ENCODE results near the gene SOST. TPM values are rescaled to one million over a fixed set of nuclear protein-coding genes. Genes with fewer than 3 reads are reported as not detected.

SOST gene
- total RNA-seq, 1 experiment from 2014 or later = not detected

DNA sequence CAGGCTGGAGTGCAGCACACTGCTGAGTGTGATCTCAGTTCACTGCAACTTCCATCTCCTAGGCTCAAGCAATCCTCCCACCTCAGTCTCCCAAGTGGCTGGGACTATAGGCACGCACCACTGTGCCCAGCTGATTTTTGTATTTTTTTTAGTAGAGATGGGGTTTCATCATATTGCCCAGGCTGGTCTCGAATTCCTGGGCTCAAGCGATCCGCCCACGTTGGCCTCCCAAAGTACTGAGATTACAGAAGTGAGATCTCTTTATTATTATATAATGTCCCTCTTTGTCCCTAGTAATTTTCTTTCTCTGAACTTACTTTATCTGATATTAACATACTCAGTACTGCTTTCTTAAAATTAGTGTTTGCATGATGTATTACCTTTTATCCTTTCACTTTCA is 29.9 kb upstream of the SOST start:
- Histone ChIP-seq H2BK12ac (ENCODE audit: insufficient read length, low read depth, low read length) (no peak overlapping the region), H3K79me1 (ENCODE audit: insufficient read depth, low read depth, low read length, poor library complexity, severe bottlenecking) (no peaks in the 10 kb centered on the region), H2BK5ac (ENCODE audit: insufficient read length, low read length) (no peak overlapping the region), H3K79me2 (ENCODE audit: insufficient read depth, low read length) (no peaks in the 10 kb centered on the region), H2BK120ac (ENCODE audit: low read depth, low read length, poor library complexity, severe bottlenecking) (no peak overlapping the region), H2AFZ (ENCODE audit: low read length) (no peak overlapping the region), H3K18ac (ENCODE audit: insufficient read length, low read depth, low read length) (no peak overlapping the region), H4K8ac (replicated peaks; ENCODE audit: insufficient read length, low read depth, low read length) (no peak overlapping the region), H3K4me1 (ENCODE audit: insufficient read depth, low read length) (peaks cover 2% of the 10 kb centered on the region; the same call in 1 of the 2 replicates), H3K4me2 (ENCODE audit: insufficient read depth, insufficient read length, low read length) (no peak overlapping the region), H4K5ac (ENCODE audit: insufficient read length, low read depth, low read length) (no peak overlapping the region), H3K14ac (ENCODE audit: insufficient read depth, low read length) (no peak overlapping the region), H3K27me3 (ENCODE audit: insufficient read depth, low read length) (no peaks in the 10 kb centered on the region), H3K9me3 (ENCODE audit: control insufficient read depth, low read depth, low read length) (no peaks in the 10 kb centered on the region), H3K23me2 (ENCODE audit: insufficient read length, low read depth, low read length, poor library complexity, severe bottlenecking) (no peaks in the 10 kb centered on the region), H3K4ac (ENCODE audit: low read depth, low read length) (no peak overlapping the region), H2BK15ac (ENCODE audit: low read depth, low read length) (no peak overlapping the region), H2AK5ac (ENCODE audit: insufficient read length, low read length) (no peak overlapping the region), H3K9ac (ENCODE audit: extremely low read depth, insufficient read length, low read length) (no peak overlapping the region), H3K23ac (ENCODE audit: insufficient read length, low read depth, low read length) (no peak overlapping the region), H2BK20ac (ENCODE audit: low read depth, low read length, poor library complexity, severe bottlenecking) (no peak overlapping the region), H4K20me1 (ENCODE audit: control insufficient read depth, insufficient read depth, insufficient read length) (no peaks in the 10 kb centered on the region), H3K56ac (ENCODE audit: insufficient read length, low read depth, low read length) (no peak overlapping the region), H4K91ac (ENCODE audit: insufficient read length, low read depth, low read length) (no peak overlapping the region), H3K27ac (ENCODE audit: insufficient read length, low read depth, low read length) (no peak overlapping the region), H3T11ph (ENCODE audit: low read length) (no peak overlapping the region)
- peaks cover 9 to 10% of the 10 kb centered on the region in 2 experiments for H3K4me1 Mint-ChIP-seq
- no peak for DNase-seq
- no CpG with 5 or more reads among the region's 5 CpGs for WGBS (ENCODE audit: extremely low coverage, insufficient read length, low lambda C conversion rate)
- no peaks in the 10 kb centered on the region; a peak in 1 of 7 replicates for H3K36me3 Mint-ChIP-seq (ENCODE audit: insufficient read depth in 1 of 3, low read depth in 3 of 3)
- H3K27ac Mint-ChIP-seq = no peak overlapping the region
- TF ChIP-seq, protein P1, sequence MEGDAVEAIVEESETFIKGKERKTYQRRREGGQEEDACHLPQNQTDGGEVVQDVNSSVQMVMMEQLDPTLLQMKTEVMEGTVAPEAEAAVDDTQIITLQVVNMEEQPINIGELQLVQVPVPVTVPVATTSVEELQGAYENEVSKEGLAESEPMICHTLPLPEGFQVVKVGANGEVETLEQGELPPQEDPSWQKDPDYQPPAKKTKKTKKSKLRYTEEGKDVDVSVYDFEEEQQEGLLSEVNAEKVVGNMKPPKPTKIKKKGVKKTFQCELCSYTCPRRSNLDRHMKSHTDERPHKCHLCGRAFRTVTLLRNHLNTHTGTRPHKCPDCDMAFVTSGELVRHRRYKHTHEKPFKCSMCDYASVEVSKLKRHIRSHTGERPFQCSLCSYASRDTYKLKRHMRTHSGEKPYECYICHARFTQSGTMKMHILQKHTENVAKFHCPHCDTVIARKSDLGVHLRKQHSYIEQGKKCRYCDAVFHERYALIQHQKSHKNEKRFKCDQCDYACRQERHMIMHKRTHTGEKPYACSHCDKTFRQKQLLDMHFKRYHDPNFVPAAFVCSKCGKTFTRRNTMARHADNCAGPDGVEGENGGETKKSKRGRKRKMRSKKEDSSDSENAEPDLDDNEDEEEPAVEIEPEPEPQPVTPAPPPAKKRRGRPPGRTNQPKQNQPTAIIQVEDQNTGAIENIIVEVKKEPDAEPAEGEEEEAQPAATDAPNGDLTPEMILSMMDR (conservative IDR thresholded peaks at IDR 0.05) = no peak
- peaks cover 15% of the 10 kb centered on the region for H3K27me3 Mint-ChIP-seq (ENCODE audit: low read depth)
- no peak overlapping the region for H3K4me3 Mint-ChIP-seq
- H3K9me3 Mint-ChIP-seq = peaks cover 0 to 5% of the 10 kb centered on the region in 2 experiments; a peak in 2 of 5 replicates

Data from H9 (cell line).